Gastrocnemius medialis (tissue), 4 donors: ENCODE results near the gene LYL1. TPM values are rescaled to one million over a fixed set of nuclear protein-coding genes. Genes with fewer than 3 reads are reported as not detected.

Experiments used
- ATAC-seq, 2 donors: fragments of 150-250 bp; one replicate each; pipeline ENCODE4 v1.9.1; 2016
- DNase-seq, 2 donors: peaks; one replicate each; pipeline ENCODE4 v3.0.0-alpha.2; 2019
- H3K27ac ChIP-seq, 4 donors: fragments of 200-600 bp; sonication (generic); 1 replicate in 1 of 4; 2 replicates in 3 of 4; pipeline ENCODE4 v1.5.1; 2016 to 2018; ENCODE audit warnings: mild to moderate bottlenecking in 2 of 4, moderate library complexity in 1 of 4
- H3K27me3 ChIP-seq, 3 donors: fragments of 200-600 bp; sonication (generic) in 2 of 3; 1 replicate in 1 of 3; 2 replicates in 2 of 3; pipeline versions ENCODE4 v1.5.1 to v1.6.0; 2016 to 2019; ENCODE audit warnings: mild to moderate bottlenecking in 1 of 3, moderate library complexity in 1 of 3
- H3K36me3 ChIP-seq, 2 donors: fragments of 200-600 bp; sonication (generic) in 1 of 2; one replicate each; pipeline ENCODE4 v1.5.1; 2017 to 2018
- H3K4me1 ChIP-seq, 2 donors: fragments of 200-600 bp; sonication (generic) in 1 of 2; one replicate each; pipeline ENCODE4 v1.5.1; 2016 to 2017; ENCODE audit warnings: mild to moderate bottlenecking in 2 of 2
- H3K4me3 ChIP-seq, 4 donors: fragments of 200-600 bp; sonication (generic) in 3 of 4; 1 replicate in 1 of 4; 2 replicates in 3 of 4; pipeline ENCODE4 v1.5.1; 2016 to 2019; ENCODE audit warnings: mild to moderate bottlenecking in 2 of 4
- H3K9me3 ChIP-seq, 3 donors: fragments of 200-600 bp; sonication (generic) in 2 of 3; 1 replicate in 1 of 3; 2 replicates in 2 of 3; pipeline ENCODE4 v1.5.1; 2016 to 2019
- CTCF ChIP-seq, 5 experiments: fragments of 450-650 bp in 3 of 5; fragments of 200-600 bp in 2 of 5; sonication (generic) in 2 of 5; IDR thresholded peaks in 4 of 5; conservative IDR thresholded peaks in 1 of 5; 1 replicate in 4 of 5; 2 replicates in 1 of 5; pipeline ENCODE4 v1.5.1; 2016 to 2019; ENCODE audit warnings: antibody characterized with exemption in 5 of 5, mild to moderate bottlenecking in 3 of 5, moderate library complexity in 3 of 5
- POLR2A ChIP-seq, 2 donors: fragments of 450-650 bp; IDR thresholded peaks; one replicate each; pipeline ENCODE4 v1.6.1; 2017; ENCODE audit warnings: antibody characterized with exemption in 2 of 2, mild to moderate bottlenecking in 2 of 2, moderate library complexity in 2 of 2
- in situ Hi-C, 4 donors: fragments of 200-750 bp; cut with MboI; loops; one replicate each; pipeline versions ENCODE4 v1.15.0 to v1.8.0; 2017; ENCODE audit warnings: low sequenced_read_pairs in 4 of 4
- intact Hi-C: fragments of 100-400 bp; cut with DNase I; formaldehyde crosslinking; loops from one replicate; pipeline ENCODE4 v1.15.1; 2023; ENCODE audit warnings: low total_unique reads
- total RNA-seq, 4 donors: library from RNA; depleted of rRNA; stranded (reverse); fragments of >200 nt; gene quantifications; one replicate each; pipeline versions ENCODE4 v1.1.0 to v1.2.3, GENCODE V29; 2016

The LYL1 gene
- total RNA-seq, 4 donors from 2014 or later = 2.6 to 5.0 (median 3.1) TPM

- intact Hi-C loops = no loop called here
- TF ChIP-seq CTCF (IDR thresholded peaks at IDR 0.05 in 4 of 5, conservative IDR thresholded peaks at IDR 0.05 in 1 of 5) (no peak), POLR2A (IDR thresholded peaks at IDR 0.05) (no peak)
- ATAC-seq = no peak
Measured at GRCh38 chr19:13121551-13122274, 19.1 kb upstream of the LYL1 start.

GRCh38 chr19:13120817-13121216 is 18.2 kb upstream of the LYL1 start:
- Histone ChIP-seq H3K27ac (peak overlapping the region in 1 of 4 donors; percentile 75), H3K4me1 (peaks cover 22 to 23% of the 10 kb centered on the region in 2 donors), H3K9me3 (no peaks in the 10 kb centered on the region), H3K36me3 (no peaks in the 10 kb centered on the region), H3K27me3 (no peaks in the 10 kb centered on the region), H3K4me3 (no peak overlapping the region)
- ATAC-seq (no peak), DNase-seq (no peak)
- no peak for TF ChIP-seq CTCF (IDR thresholded peaks at IDR 0.05 in 4 of 5, conservative IDR thresholded peaks at IDR 0.05 in 1 of 5)
- no peak for TF ChIP-seq POLR2A (IDR thresholded peaks at IDR 0.05)
- in situ Hi-C loops = loop anchor here in 1 of 4 donors (25.0 kb wide), 1 partner anchor 141 kb away; no protein-coding TSS in a partner anchor
- intact Hi-C loops = no loop called here

More at GRCh38 chr19:13121551-13122274, 19.1 kb upstream of the LYL1 start:
- H3K9me3 ChIP-seq = no peaks in the 10 kb centered on the region
- peaks cover 19 to 20% of the 10 kb centered on the region in 2 donors for H3K4me1 ChIP-seq
- H3K27me3 ChIP-seq = no peaks in the 10 kb centered on the region
- no peak overlapping the region for H3K4me3 ChIP-seq
- H3K36me3 ChIP-seq = no peaks in the 10 kb centered on the region
- in situ Hi-C loops = loop anchor here in 1 of 4 donors (25.0 kb wide), 1 partner anchor 141 kb away; no protein-coding TSS in a partner anchor
- DNase-seq = no peak
- peak overlapping the region in 2 of 4 donors; percentile 29 to 45 for H3K27ac ChIP-seq

- Histone ChIP-seq H3K4me3 (no peak overlapping the region), H3K9me3 (no peaks in the 10 kb centered on the region), H3K4me1 (peaks cover 28 to 31% of the 10 kb centered on the region in 2 donors), H3K27me3 (no peaks in the 10 kb centered on the region), H3K27ac (peak overlapping the region in 3 of 4 donors; percentile 30 to 75 (median 73)), H3K36me3 (no peaks in the 10 kb centered on the region)
- TF ChIP-seq CTCF (IDR thresholded peaks at IDR 0.05 in 4 of 5, conservative IDR thresholded peaks at IDR 0.05 in 1 of 5) (no peak), POLR2A (IDR thresholded peaks at IDR 0.05) (no peak)
- no peak for ATAC-seq
- intact Hi-C loops (no loop called here), in situ Hi-C loops (loop anchor here in 1 of 4 donors (25.0 kb wide), 1 partner anchor 142 kb away; no protein-coding TSS in a partner anchor)
- no peak for DNase-seq
Measured at GRCh38 chr19:13120031-13120430, 17.4 kb upstream of the LYL1 start.

- DNase-seq (no peak), ATAC-seq (no peak)
- peaks cover 28 to 35% of the 10 kb centered on the region in 2 donors for H3K4me1 ChIP-seq
- peak overlapping the region; percentile 84 to 95 (median 92) for H3K4me3 ChIP-seq
- in situ Hi-C loops = loop anchor here in 1 of 4 donors (25.0 kb wide), 1 partner anchor 143 kb away; no protein-coding TSS in a partner anchor
- peak overlapping the region in 3 of 4 donors; percentile 73 to 82 (median 75) for H3K27ac ChIP-seq
- intact Hi-C loops = loop anchor here (5.0 to 10.0 kb wide), 2 partner anchors 237 to 385 kb away; partner anchors contain the start of genes DNASE2, GET3 and TRIR
- no peaks in the 10 kb centered on the region for H3K9me3 ChIP-seq
- H3K36me3 ChIP-seq = peaks cover 0 to 3% of the 10 kb centered on the region in 2 donors
- H3K27me3 ChIP-seq = no peaks in the 10 kb centered on the region
- no peak for TF ChIP-seq CTCF (IDR thresholded peaks at IDR 0.05 in 4 of 5, conservative IDR thresholded peaks at IDR 0.05 in 1 of 5)
- no peak for TF ChIP-seq POLR2A (IDR thresholded peaks at IDR 0.05)
Measured at GRCh38 chr19:13119627-13120026, 17.0 kb upstream of the LYL1 start.
